HG03442 (cell line): ENCODE measurements around the gene IL34.

Source experiments
- ATAC-seq: cut with Tn5 transposase; IDR thresholded peaks from one replicate; pipeline ENCODE4 v1.9.1; 2021; ENCODE audit warnings: mild to moderate bottlenecking, moderate library complexity; ENCODE audit not compliant: unreplicated experiment

The IL34 gene

GRCh38 chr16:70700101-70701020 lies 54.0 kb downstream of the IL34 start:
- ATAC-seq: no peak

GRCh38 chr16:70701036-70701435 lies 54.7 kb downstream of the IL34 start:
- no peak for ATAC-seq

GRCh38 chr16:70701596-70701995 lies 55.2 kb downstream of the IL34 start:
- no peak for ATAC-seq

GRCh38 chr16:70701998-70702397 lies 55.6 kb downstream of the IL34 start:
- ATAC-seq: no peak

- no peak for ATAC-seq
These were observed 56.3 kb downstream of the IL34 start for GRCh38 chr16:70702624-70703023.

GRCh38 chr16:70703041-70703834 lies 56.9 kb downstream of the IL34 start:
- ATAC-seq: no peak

- ATAC-seq: no peak
These were observed 57.5 kb downstream of the IL34 start for GRCh38 chr16:70703835-70704381.

GRCh38 chr16:70704586-70704985 lies 58.2 kb downstream of the IL34 start:
- no peak for ATAC-seq

- no peak for ATAC-seq
These were observed 58.7 kb downstream of the IL34 start for GRCh38 chr16:70705056-70705455.

GRCh38 chr16:70706948-70707465 lies 60.6 kb downstream of the IL34 start:
- ATAC-seq: no peak

- no peak for ATAC-seq
These were observed 62.2 kb downstream of the IL34 start for GRCh38 chr16:70708366-70709246.

- no peak for ATAC-seq
These were observed 63.1 kb downstream of the IL34 start for GRCh38 chr16:70709457-70709856.

- ATAC-seq: no peak
These were observed 63.6 kb downstream of the IL34 start for GRCh38 chr16:70709942-70710341.
